Hematopoietic multipotent progenitor cell treated with erythropoietin and hydrocortisone succinate and interleukin-3 and kit ligand, for 17 days (in vitro differentiated cells): Measurements from ENCODE around the gene VEGFC.

Experiments used
- DNase-seq: peaks from one replicate; pipeline ENCODE4 v3.0.0-alpha.2; 2015; ENCODE audit warnings: low spot score

The VEGFC gene

GRCh38 chr4:176680668-176681180, 112.0 kb downstream of the VEGFC start:
- no peak for DNase-seq

DNA sequence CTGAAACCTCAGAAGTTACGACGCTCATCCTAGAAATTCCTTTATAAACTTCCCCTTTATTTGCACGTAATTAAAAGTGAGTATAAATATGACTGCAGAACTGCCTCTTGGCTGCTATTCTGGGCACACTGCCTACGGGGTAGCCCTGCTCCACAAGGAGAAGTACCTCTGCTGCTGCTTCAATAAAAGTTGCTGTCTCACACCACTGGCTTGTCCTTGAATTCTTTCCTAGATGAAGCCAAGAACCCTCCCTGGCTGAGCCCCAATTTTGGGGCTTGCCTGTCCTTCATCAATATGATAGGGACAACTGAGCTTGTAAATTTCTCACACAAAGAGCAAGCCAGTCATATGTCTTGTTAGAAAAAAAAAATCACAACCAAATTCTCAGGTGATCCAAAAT, 115.8 kb downstream of the VEGFC start:
- no peak for DNase-seq

GRCh38 chr4:176675810-176676209, 116.9 kb downstream of the VEGFC start:
- DNase-seq: no peak

GRCh38 chr4:176671532-176671931, 121.2 kb downstream of the VEGFC start:
- DNase-seq: no peak

- no peak for DNase-seq
These were observed 124.4 kb downstream of the VEGFC start for GRCh38 chr4:176668324-176668723.

GRCh38 chr4:176664964-176665363, 127.8 kb downstream of the VEGFC start:
- DNase-seq: no peak

DNA sequence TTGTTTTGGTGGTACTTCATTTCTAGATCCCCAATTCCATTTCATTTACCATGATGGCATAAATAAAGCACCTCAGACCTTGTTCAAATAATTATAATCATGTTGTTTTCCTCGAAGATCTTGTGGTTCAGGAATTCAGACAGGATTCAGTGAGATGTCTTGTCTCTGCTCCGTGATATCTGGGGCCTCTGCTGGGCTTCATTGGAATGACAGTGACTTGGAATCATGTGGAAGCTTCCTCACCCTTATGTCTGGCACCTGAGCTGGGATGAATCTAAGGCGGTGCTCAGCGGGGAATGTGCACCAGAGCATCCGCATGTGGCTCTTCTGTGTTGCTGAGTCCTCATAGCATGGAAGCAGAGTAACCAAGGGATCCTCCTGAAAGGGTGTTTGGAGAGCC, 132.2 kb downstream of the VEGFC start:
- no peak for DNase-seq

DNA sequence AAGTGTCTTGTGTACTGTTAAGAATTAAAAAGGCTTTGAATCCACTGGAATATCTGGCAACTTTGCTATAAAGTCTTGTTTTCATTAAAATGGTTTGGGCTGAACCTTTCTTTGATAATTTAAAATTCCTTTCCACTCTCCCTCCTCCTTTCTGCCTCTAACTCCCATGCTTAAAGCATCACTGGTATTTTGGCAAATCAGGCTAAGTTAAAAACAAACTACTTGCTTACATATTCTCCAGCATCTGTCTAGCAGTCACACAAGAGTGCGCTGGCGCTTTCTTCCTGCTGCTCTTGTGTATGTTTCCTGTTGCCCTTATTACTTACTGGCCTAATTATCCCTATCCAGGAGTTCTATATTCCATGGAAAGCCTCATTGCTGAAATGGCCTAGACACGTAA, 136.6 kb downstream of the VEGFC start:
- no peak for DNase-seq

DNA sequence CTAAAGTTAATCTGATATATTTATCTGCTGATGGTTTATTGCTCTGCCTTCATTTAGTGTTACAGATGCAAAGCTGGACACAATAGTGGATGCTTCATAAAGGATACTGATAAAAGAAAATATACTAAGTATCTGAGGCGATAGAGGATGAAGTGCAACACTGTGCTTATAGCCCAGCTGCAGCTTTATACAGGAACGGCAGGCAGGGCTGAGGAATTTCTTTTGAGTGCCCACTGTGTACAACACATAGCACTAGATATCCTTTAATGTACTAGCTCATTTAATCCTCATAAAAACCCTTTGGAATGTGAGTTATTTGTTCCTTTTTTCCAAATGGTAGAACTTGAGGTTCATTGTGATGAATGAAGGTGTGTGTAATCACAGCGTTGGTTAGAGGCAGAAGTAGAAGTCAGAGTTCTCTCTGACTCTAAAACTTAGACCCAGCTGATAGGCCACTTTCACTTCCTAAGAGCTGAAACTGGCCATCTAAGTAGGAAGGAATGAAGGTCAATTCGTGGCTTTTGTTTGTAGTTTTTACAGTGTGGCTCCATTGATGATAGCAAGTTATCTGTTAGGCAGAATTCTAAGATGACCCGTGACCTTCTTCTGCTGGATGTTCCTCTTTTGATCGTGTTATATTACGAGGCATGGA, 138.0 kb downstream of the VEGFC start:
- no peak for DNase-seq

DNA sequence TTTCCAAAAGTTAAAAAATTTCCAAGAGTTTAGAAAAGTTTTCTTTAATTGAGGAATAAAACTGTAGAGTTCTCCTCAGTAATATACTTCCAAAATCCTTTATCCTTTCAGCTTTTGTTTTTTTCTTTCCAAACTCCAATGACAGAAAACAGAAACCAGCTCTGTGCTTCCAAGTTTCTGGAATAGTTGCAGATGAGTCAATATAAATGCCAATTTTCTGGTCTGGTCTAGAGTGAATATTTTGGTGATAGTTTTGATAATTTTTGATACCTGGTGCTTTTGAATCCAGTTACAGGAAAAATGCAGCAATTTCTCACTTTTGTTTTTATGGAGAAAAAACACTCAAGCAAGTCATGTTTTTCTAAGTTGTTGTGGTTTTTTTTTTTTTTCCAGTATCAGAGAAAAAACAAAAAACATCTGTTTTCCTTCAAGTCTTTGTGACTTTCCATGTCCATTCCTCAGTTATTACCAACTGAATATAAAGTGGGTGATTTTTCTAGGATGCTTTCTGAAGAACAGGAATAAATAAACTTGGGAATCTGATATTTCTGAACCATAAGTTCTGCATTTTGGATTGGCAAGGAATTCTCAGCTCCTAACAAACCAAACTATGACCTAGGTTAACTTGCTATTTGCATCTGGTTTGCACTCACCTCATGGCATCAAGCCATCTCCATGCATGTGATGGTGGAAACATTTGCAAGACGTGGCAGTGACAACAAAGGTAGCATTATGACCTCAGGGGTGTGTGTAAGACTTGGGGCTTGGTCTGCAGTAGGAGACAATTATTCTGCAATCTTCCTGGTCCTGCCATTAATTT, 139.1 kb downstream of the VEGFC start:
- DNase-seq: no peak

GRCh38 chr4:176646311-176646710, 146.4 kb downstream of the VEGFC start:
- DNase-seq: no peak

DNA sequence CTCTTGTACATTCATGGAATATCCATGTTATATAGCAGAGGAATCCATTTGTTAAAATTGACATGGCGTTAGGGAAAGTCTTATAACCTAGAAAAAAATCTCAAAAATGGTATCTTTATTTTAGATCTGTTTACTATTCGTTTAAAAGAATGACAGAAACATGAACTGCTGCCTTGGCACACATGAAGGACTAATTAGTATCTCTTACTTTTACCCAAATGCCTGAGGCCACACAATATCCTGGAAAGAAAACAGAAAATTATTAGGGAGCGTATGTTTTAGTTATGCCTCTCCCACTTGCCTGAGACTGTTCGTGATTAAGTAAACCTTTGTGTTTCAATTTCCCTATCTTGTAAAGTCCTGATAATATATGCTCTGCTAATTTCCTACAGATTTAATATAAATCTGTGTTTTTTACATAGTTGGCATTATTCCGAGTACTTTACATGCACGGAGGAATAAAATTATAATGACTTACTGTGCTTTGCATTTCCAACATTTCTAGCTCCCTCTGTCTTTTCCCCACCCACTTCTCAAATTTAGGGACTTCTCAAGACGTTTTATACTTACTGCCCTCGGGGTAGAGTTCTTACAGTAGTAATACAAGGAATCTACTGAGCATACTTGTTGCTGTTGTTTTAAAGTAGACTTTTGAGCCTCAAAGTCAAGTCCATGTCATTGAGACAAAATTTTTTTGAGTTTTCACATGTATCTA, 147.3 kb downstream of the VEGFC start:
- DNase-seq: no peak

DNA sequence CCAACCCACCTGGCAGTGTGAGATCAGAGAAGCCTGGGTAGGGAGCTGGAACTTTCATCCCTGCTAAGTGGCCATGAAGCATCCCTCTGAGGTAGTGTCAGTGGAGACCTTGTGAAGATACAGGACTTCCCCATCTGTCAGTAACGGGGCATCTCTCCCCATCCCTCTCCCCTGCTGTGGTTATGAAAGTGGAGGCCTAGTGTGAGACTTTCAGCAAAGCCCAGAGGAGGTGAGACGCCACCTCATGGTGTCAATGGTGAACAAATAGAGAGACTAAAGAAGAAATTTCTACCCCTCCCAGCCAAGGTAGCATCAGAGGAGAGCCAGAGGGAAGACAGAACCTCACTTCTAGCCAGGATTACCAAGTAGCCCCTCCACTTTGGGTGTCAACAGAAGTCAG, 150.2 kb downstream of the VEGFC start:
- no peak for DNase-seq

DNA sequence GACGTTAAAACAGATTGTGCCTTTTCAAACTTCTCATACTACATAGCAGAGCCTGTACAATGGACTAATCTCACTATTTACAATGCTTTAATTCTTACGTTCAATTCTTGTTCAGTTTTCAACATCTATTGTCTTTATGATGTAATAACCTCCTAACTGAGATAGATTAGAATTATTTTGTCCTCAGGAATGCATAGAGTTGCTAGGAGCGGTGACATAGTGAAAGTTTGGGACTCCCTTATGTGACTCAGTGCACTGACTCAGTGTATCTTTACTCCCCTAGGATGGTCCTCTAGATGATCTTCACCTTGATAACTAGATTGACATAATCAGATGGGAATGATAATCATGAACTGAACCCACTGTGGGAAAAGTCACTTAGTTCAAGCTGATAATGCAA, 151.5 kb downstream of the VEGFC start:
- DNase-seq: no peak

DNA sequence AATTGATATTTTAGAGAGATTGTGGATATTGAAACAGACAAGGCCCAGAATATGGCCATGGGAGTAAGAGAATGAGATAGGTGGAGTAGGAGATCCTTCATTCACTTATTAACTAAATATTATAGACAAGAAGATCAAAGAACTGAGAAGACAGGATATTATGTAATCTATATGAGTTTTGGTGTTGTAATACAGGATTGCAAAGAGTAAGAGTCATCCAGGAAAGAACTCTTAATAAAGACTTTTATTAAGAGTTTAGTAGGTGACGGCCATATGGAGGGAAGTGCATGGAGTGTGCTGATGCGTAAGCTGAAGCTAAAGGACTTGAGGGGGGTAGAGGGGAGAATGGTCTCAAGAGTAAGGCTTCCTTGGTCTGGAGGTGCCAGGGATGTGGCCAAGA, 153.7 kb downstream of the VEGFC start:
- DNase-seq: no peak

DNA sequence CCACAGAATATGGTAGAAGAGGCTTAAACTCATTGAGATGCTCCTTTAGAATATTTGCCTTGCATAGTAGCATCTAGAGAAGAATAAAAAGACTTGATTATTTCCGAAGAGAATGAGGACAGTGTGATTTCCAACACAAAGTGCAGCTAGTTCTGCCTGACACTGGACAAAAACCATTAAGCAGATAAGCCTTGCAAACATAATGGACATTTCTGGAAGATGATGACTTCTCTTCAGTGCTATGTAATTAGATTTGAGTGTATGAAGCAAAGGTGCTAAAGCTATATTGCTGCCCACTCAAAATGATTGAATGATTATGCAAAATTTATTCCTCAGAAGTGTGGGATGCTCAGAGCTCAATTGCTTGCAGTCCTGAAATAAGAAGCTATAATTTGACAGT, 156.4 kb downstream of the VEGFC start:
- DNase-seq: no peak

- DNase-seq: no peak
These were observed 157.1 kb downstream of the VEGFC start for GRCh38 chr4:176635372-176636261.
